Suprapubic skin (tissue), 4 donors: Measurements from ENCODE around the gene ZNF791. TPM values are rescaled to one million over a fixed set of nuclear protein-coding genes. Genes with fewer than 3 reads are reported as not detected.
"Not testable (repeated sequence)": the region's sequence is repeated elsewhere in the genome, so short reads cannot be mapped to it uniquely, and the experiment has no call there.

ENCODE experiments used
- DNase-seq, 2 donors: peaks; one replicate each; pipeline ENCODE4 v3.0.0-alpha.2; 2019; ENCODE audit warnings: low spot score in 2 of 2
- H3K27ac ChIP-seq: fragments of 200-600 bp; sonication (generic); one replicate; pipeline ENCODE4 v1.5.1; 2019
- H3K27me3 ChIP-seq: fragments of 200-600 bp; sonication (generic); one replicate; pipeline ENCODE4 v1.5.1; 2019
- H3K36me3 ChIP-seq: fragments of 200-600 bp; sonication (generic); one replicate; pipeline ENCODE4 v1.5.1; 2019
- H3K4me1 ChIP-seq: fragments of 200-600 bp; sonication (generic); one replicate; pipeline ENCODE4 v1.5.1; 2019
- H3K4me3 ChIP-seq: fragments of 200-600 bp; sonication (generic); one replicate; pipeline ENCODE4 v1.5.1; 2019; ENCODE audit warnings: mild to moderate bottlenecking
- H3K9me3 ChIP-seq: fragments of 200-600 bp; sonication (generic); one replicate; pipeline ENCODE4 v1.5.1; 2019
- CTCF ChIP-seq, 2 donors: fragments of 200-600 bp in 1 of 2; fragments of 450-650 bp in 1 of 2; sonication (generic) in 1 of 2; IDR thresholded peaks; one replicate each; pipeline ENCODE4 v1.5.1; 2016 to 2019; ENCODE audit warnings: antibody characterized with exemption in 2 of 2, mild to moderate bottlenecking in 1 of 2, moderate library complexity in 1 of 2
- EP300 ChIP-seq: sonication (generic); formaldehyde crosslinking; IDR thresholded peaks from one replicate; pipeline ENCODE4 v1.6.1; 2017; ENCODE audit warnings: antibody characterized with exemption
- POLR2A ChIP-seq, 2 donors: fragments of 450-650 bp; IDR thresholded peaks; one replicate each; pipeline ENCODE4 v1.6.1; 2017; ENCODE audit warnings: antibody characterized with exemption in 2 of 2, mild to moderate bottlenecking in 2 of 2, moderate library complexity in 2 of 2
- POLR2AphosphoS5 ChIP-seq, 3 donors: sonication (generic); formaldehyde crosslinking; IDR thresholded peaks; one replicate each; pipeline ENCODE4 v1.6.1; 2017; ENCODE audit warnings: antibody characterized with exemption in 3 of 3
- WGBS: methylation state at CpG from one replicate; pipeline ENCODE4 v1.1.5; 2018; 5-methylcytosine and 5-hydroxymethylcytosine counted together
- total RNA-seq, 4 donors: library from RNA; depleted of rRNA; stranded (reverse); fragments of >200 nt; gene quantifications; one replicate each; pipeline ENCODE4 v1.1.0, GENCODE V29; 2016

The ZNF791 gene
- total RNA-seq, 4 donors from 2014 or later, result 14.3 to 36.1 (median 17.3) TPM

DNA sequence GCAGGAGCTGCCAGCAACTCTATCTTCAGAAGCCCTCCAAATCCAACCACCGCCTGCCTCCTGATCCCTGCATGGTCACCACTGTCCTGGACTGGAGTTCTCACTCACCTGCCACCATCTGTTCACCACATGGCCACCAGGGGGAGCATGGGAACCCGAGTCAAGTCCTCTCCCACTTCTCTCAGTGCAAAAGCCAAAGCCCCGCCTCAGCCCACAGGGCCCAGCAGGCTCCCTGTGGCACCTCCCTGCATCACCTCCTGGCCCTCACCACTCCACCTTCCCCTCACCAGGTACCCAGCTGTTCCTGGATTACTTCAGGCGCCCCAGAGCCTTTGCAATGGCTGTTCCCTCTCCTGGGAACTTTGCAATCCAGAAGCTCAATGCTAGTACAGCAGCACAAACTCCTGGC, 65.7 kb downstream of the ZNF791 start:
- H3K4me1 ChIP-seq, result peaks cover 17% of the 10 kb centered on the region
- H3K9me3 ChIP-seq, result no peaks in the 10 kb centered on the region
- no peaks in the 10 kb centered on the region for H3K27me3 ChIP-seq
- no peak for TF ChIP-seq POLR2A (IDR thresholded peaks at IDR 0.05)
- peak; percentile 73 to 83 for TF ChIP-seq CTCF (IDR thresholded peaks at IDR 0.05)
- peak; percentile 91 to 92 for DNase-seq
- H3K27ac ChIP-seq, result no peak overlapping the region
- 5% methylated on average over 4 of the region's 4 CpGs for WGBS
- H3K4me3 ChIP-seq, result no peak overlapping the region
- peaks cover 77% of the 10 kb centered on the region for H3K36me3 ChIP-seq

GRCh38 chr19:12676928-12677327, 66.2 kb downstream of the ZNF791 start:
- peaks cover 17% of the 10 kb centered on the region for H3K4me1 ChIP-seq
- H3K36me3 ChIP-seq, result peaks cover 77% of the 10 kb centered on the region
- 88% methylated on average over 10 of the region's 12 CpGs for WGBS
- no peaks in the 10 kb centered on the region for H3K9me3 ChIP-seq
- no peak overlapping the region for H3K4me3 ChIP-seq
- no peaks in the 10 kb centered on the region for H3K27me3 ChIP-seq
- TF ChIP-seq POLR2AphosphoS5 (IDR thresholded peaks at IDR 0.05), result no peak
- no peak for TF ChIP-seq POLR2A (IDR thresholded peaks at IDR 0.05)
- no peak for TF ChIP-seq CTCF (IDR thresholded peaks at IDR 0.05)
- TF ChIP-seq EP300, result no peak
- no peak overlapping the region for H3K27ac ChIP-seq
- no peak for DNase-seq

GRCh38 chr19:12678039-12678438, 67.3 kb downstream of the ZNF791 start:
- H3K9me3 ChIP-seq, H3K4me3 ChIP-seq, DNase-seq, H3K27ac ChIP-seq, H3K27me3 ChIP-seq: not testable (repeated sequence)
- Histone ChIP-seq H3K4me1 (peaks cover 22% of the 10 kb centered on the region), H3K36me3 (peaks cover 69% of the 10 kb centered on the region)
- WGBS, result 88% methylated on average over 5 of the region's 5 CpGs

DNA sequence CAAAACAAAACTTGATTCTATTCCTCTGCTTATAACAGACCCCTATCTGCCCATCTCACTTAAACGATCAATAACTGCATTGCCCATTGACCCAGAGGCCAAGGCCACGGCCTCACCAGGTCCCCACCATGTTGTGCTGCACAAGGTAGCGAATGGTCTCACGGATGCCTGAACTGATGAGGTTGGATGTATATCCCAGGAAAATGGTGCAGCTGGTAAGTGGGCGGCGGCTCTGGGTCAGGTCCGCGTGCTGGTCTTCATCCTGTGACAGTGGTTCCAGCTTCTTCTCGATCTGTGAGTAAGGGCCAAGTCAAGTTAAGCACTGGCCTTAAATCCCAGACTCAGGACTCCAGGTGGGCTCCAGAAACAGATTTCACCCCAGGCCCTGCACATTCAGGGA, 69.3 kb downstream of the ZNF791 start:
- Histone ChIP-seq H3K27ac (no peak overlapping the region), H3K4me3 (no peak overlapping the region), H3K27me3 (no peaks in the 10 kb centered on the region), H3K9me3 (no peaks in the 10 kb centered on the region), H3K4me1 (peaks cover 22% of the 10 kb centered on the region), H3K36me3 (peaks cover 52% of the 10 kb centered on the region)
- 92% methylated on average over 9 of the region's 9 CpGs for WGBS
- no peak for DNase-seq
- no peak for TF ChIP-seq POLR2AphosphoS5 (IDR thresholded peaks at IDR 0.05)
- TF ChIP-seq POLR2A (IDR thresholded peaks at IDR 0.05), result no peak
- no peak for TF ChIP-seq EP300
- TF ChIP-seq CTCF (IDR thresholded peaks at IDR 0.05), result no peak

DNA sequence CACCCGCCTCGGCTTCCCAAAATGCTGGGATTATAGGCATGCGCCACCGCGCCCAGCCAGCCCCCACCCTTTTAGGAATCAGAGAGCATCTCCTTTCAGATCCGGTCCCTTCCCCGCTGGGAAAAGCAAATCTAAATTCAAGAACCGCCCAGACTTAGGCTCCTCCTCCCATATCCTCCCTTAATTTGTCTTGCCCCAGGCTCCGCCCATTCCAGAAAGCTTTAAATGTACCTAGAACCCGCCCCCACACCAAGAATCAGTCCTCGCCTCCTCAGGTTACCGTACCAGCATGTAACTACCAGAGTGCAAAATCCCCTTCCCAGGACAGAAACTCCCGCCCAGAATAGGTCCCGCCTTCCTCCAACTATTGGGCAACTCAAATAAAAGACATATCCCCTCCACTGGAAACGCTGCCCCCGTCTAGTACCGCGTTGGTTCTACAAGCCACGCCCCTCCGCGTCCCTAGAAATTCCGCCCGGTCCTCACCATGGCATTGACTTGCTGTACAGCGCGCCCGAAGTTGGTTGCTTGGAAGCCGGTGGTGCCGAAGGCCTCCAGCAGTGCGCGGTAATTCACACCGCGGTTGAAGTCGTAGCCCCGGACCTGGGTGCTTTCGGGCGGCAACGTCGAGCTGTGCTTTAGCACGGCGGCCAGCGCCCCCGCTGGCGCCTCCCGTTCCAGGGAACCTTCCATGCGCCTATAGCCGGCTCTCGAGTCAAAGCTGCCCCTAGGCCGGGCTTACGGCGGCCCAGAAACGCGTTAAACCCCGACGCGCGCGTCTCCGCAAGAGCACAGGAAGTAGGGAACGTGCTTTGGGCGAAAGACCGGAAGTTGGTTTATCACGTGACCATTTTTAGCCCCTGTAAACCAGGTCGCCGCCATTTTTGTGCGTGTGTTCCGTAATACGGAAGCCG, 70.6 kb downstream of the ZNF791 start, which contains the start of gene DHPS:
TSS of gene DHPS (minus strand) at position 807 of the 914 bp plus-strand sequence. CDS start at position 693, 114 bp downstream.
- Histone ChIP-seq H3K27me3 (no peaks in the 10 kb centered on the region), H3K27ac (peak within 1 kb of the TSS; percentile 96), H3K9me3 (no peaks in the 10 kb centered on the region), H3K36me3 (peaks cover 39% of the 10 kb centered on the region), H3K4me1 (peaks cover 21% of the 10 kb centered on the region), H3K4me3 (peak within 1 kb of the TSS; percentile 60)
- peak; percentile 95 to 96 for DNase-seq
- WGBS, result under 1% methylated on average over 57 of the region's 68 CpGs
- TF ChIP-seq EP300 (no peak), POLR2A (IDR thresholded peaks at IDR 0.05) (peak in 1 of 2 donors; percentile 54), CTCF (IDR thresholded peaks at IDR 0.05) (no peak), POLR2AphosphoS5 (IDR thresholded peaks at IDR 0.05) (peak; percentile 35 to 88 (median 87))

Other genes with a start within 250 kb of the ZNF791 start
- 1 to 10 TPM in 3 of 4 donors, under 1 TPM in 1; 0.60 to 4.6 (median 3.1) TPM for gene ZNF442, start 245.2 kb upstream of the ZNF791 start, total RNA-seq
- 1 to 10 TPM; 1.4 to 8.9 (median 4.5) TPM for gene ZNF799, start 209.6 kb upstream of the ZNF791 start, total RNA-seq
- 1 to 10 TPM; 2.9 to 7.6 (median 5.0) TPM for gene ZNF443, start 169.9 kb upstream of the ZNF791 start, total RNA-seq
- 1 to 10 TPM; 1.1 to 4.1 (median 1.7) TPM for gene ZNF709, start 126.1 kb upstream of the ZNF791 start, total RNA-seq
- 10 to 100 TPM in 1 of 4 donors, 1 to 10 TPM in 3; 5.6 to 17.4 (median 7.6) TPM for gene ZNF564, start 59.4 kb upstream of the ZNF791 start, total RNA-seq
- 1 to 10 TPM; 5.0 to 9.3 (median 7.0) TPM for gene ZNF490, start 107 bp upstream of the ZNF791 start, total RNA-seq
- 10 to 100 TPM; 42.6 to 94.1 (median 78.9) TPM for gene MAN2B1, start 55.8 kb downstream of the ZNF791 start, total RNA-seq
- gene WDR83, start 55.9 kb downstream of the ZNF791 start, total RNA-seq, result 10 to 100 TPM in 3 of 4 donors, 1 to 10 TPM in 1; 9.8 to 21.9 (median 17.2) TPM
- gene DHPS, start 71.0 kb downstream of the ZNF791 start, total RNA-seq, result 100 to 1,000 TPM; 108 to 265 (median 136) TPM
- gene GNG14, start 77.1 kb downstream of the ZNF791 start, total RNA-seq, result not detected
- 10 to 100 TPM in 3 of 4 donors, 1 to 10 TPM in 1; 9.7 to 13.7 (median 12.3) TPM for gene FBXW9, start 85.7 kb downstream of the ZNF791 start, total RNA-seq
- 100 to 1,000 TPM in 2 of 4 donors, 10 to 100 TPM in 2; 94.6 to 206 (median 110) TPM for gene TNPO2, start 113.0 kb downstream of the ZNF791 start, total RNA-seq
- 100 to 1,000 TPM; 164 to 228 (median 210) TPM for gene TRIR, start 123.8 kb downstream of the ZNF791 start, total RNA-seq
- gene GET3, start 126.6 kb downstream of the ZNF791 start, total RNA-seq, result 10 to 100 TPM; 26.2 to 63.6 (median 56.9) TPM
- gene BEST2, start 140.9 kb downstream of the ZNF791 start, total RNA-seq, result 10 to 100 TPM; 18.2 to 62.0 (median 46.8) TPM
- 100 to 1,000 TPM in 2 of 4 donors, 10 to 100 TPM in 2; 55.1 to 227 (median 83.6) TPM for gene HOOK2, start 164.6 kb downstream of the ZNF791 start, total RNA-seq
- gene JUNB, start 180.6 kb downstream of the ZNF791 start, total RNA-seq, result 1,000 to 10,000 TPM in 3 of 4 donors, 100 to 1,000 TPM in 1; 687 to 2,027 (median 1,088) TPM
- 100 to 1,000 TPM; 270 to 579 (median 540) TPM for gene PRDX2, start 190.9 kb downstream of the ZNF791 start, total RNA-seq
- gene THSD8, start 191.1 kb downstream of the ZNF791 start, total RNA-seq, result 1 to 10 TPM in 1 of 4 donors, not detected in 3; 1.6 TPM
- 10 to 100 TPM; 12.3 to 15.4 (median 14.0) TPM for gene RNASEH2A, start 195.7 kb downstream of the ZNF791 start, total RNA-seq
- gene RTBDN, start 223.7 kb downstream of the ZNF791 start, total RNA-seq, result not detected
- 1 to 10 TPM; 2.7 to 5.3 (median 3.7) TPM for gene MAST1, start 227.6 kb downstream of the ZNF791 start, total RNA-seq